ENCODE measurements around the gene RHOJ. TPM values are rescaled to one million over a fixed set of nuclear protein-coding genes. Genes with fewer than 3 reads are reported as not detected.
A peak's percentile ranks its signal among the peaks of the same experiment; 100 is the strongest.

Gene RHOJ
- total and polyA plus RNA-seq, 10 of the 15 experiments (the other 5 are each of a cell fraction or from before 2014, with no cell fraction given), result not detected

GRCh38 chr14:63308723-63309317 lies 104.6 kb downstream of the RHOJ start (continued):
- TF ChIP-seq REST (IDR thresholded peaks at IDR 0.05; ENCODE audit: low read depth, low read length) (no peak), SRF (IDR thresholded peaks at IDR 0.05; ENCODE audit: low read depth in 2 of 2, low read length in 2 of 2) (no peak), BACH1 (IDR thresholded peaks at IDR 0.05; ENCODE audit: borderline replicate concordance) (no peak), ASH2L (IDR thresholded peaks at IDR 0.05; ENCODE audit: borderline replicate concordance, low read depth) (no peak), SUPT20H (IDR thresholded peaks at IDR 0.05; ENCODE audit: borderline replicate concordance, control insufficient read depth, low read depth, low read length) (no peak), PML (IDR thresholded peaks at IDR 0.05; ENCODE audit: low read length) (no peak), SMC3 (IDR thresholded peaks at IDR 0.05; ENCODE audit: borderline replicate concordance, low read length) (peak; percentile 45; the same call in 1 of the 2 replicates), CTCF (IDR thresholded peaks at IDR 0.05 in 2 of 3, conservative IDR thresholded peaks at IDR 0.05 in 1 of 3; ENCODE audit: control insufficient read depth in 2 of 3, extremely low read depth in 1 of 3, insufficient read depth in 1 of 3, low read depth in 3 of 3, low read length in 3 of 3) (peak; percentile 53 to 66 (median 60)), MTA2 (IDR thresholded peaks at IDR 0.05; ENCODE audit: low read depth) (no peak)
